Measurements from ENCODE around the gene PACS2. TPM values are rescaled to one million over a fixed set of nuclear protein-coding genes. Genes with fewer than 3 reads are reported as not detected.
"Not testable (repeated sequence)": the region's sequence is repeated elsewhere in the genome, so short reads cannot be mapped to it uniquely, and the experiment has no call there.

The PACS2 gene
- total RNA-seq, 1 donor from 2014 or later: 30.3 TPM

- DNase-seq (ENCODE audit: low read depth in 2 of 2): no peak
These were observed 34.6 kb downstream of the PACS2 start for GRCh38 chr14:105348945-105349699.

- no peak for DNase-seq (ENCODE audit: low read depth in 2 of 2)
These were observed 35.4 kb downstream of the PACS2 start for GRCh38 chr14:105349992-105350391.

- DNase-seq (ENCODE audit: low read depth in 2 of 2): no peak
These were observed 36.1 kb downstream of the PACS2 start for GRCh38 chr14:105350450-105351244.

- no peak for DNase-seq (ENCODE audit: low read depth in 2 of 2)
These were observed 36.9 kb downstream of the PACS2 start for GRCh38 chr14:105351410-105351809.

GRCh38 chr14:105351920-105352851, 37.6 kb downstream of the PACS2 start:
- peak; percentile 86 to 88 for DNase-seq (ENCODE audit: low read depth in 2 of 2)

- DNase-seq (ENCODE audit: low read depth in 2 of 2): no peak
These were observed 38.6 kb downstream of the PACS2 start for GRCh38 chr14:105353136-105353535.

GRCh38 chr14:105354541-105354940, 40.0 kb downstream of the PACS2 start:
- no peak for DNase-seq (ENCODE audit: low read depth in 2 of 2)

- DNase-seq (ENCODE audit: low read depth in 2 of 2): no peak
These were observed 40.6 kb downstream of the PACS2 start for GRCh38 chr14:105355049-105355575.

GRCh38 chr14:105355850-105356604, 41.5 kb downstream of the PACS2 start:
- no peak for DNase-seq (ENCODE audit: low read depth in 2 of 2)

GRCh38 chr14:105356927-105357326, 42.4 kb downstream of the PACS2 start:
- no peak for DNase-seq (ENCODE audit: low read depth in 2 of 2)

GRCh38 chr14:105357626-105358025, 43.1 kb downstream of the PACS2 start:
- no peak for DNase-seq (ENCODE audit: low read depth in 2 of 2)

- DNase-seq (ENCODE audit: low read depth in 2 of 2): no peak
These were observed 43.7 kb downstream of the PACS2 start for GRCh38 chr14:105358140-105358846.

GRCh38 chr14:105358943-105359342, 44.4 kb downstream of the PACS2 start:
- no peak for DNase-seq (ENCODE audit: low read depth in 2 of 2)

- not testable (repeated sequence) for DNase-seq (ENCODE audit: low read depth in 2 of 2)
These were observed 46.9 kb downstream of the PACS2 start for GRCh38 chr14:105361412-105361811.

- DNase-seq (ENCODE audit: low read depth in 2 of 2): no peak
These were observed 49.5 kb downstream of the PACS2 start for GRCh38 chr14:105363847-105364708.

- no peak for DNase-seq (ENCODE audit: low read depth in 2 of 2)
These were observed 50.6 kb downstream of the PACS2 start for GRCh38 chr14:105365101-105365500.

GRCh38 chr14:105365681-105366080, 51.1 kb downstream of the PACS2 start:
- no peak for DNase-seq (ENCODE audit: low read depth in 2 of 2)

- DNase-seq (ENCODE audit: low read depth in 2 of 2): no peak
These were observed 52.0 kb downstream of the PACS2 start for GRCh38 chr14:105366386-105367074.
